HG03354 (cell line): ENCODE results near the gene ZHX3.

Experiments used
- ATAC-seq: cut with Tn5 transposase; IDR thresholded peaks from one replicate; pipeline ENCODE4 v1.9.1; 2021; ENCODE audit warnings: mild to moderate bottlenecking; ENCODE audit not compliant: unreplicated experiment, poor library complexity, severe bottlenecking

ZHX3 gene

GRCh38 chr20:41177636-41178035 is 139.9 kb downstream of the ZHX3 start:
- no peak for ATAC-seq

DNA sequence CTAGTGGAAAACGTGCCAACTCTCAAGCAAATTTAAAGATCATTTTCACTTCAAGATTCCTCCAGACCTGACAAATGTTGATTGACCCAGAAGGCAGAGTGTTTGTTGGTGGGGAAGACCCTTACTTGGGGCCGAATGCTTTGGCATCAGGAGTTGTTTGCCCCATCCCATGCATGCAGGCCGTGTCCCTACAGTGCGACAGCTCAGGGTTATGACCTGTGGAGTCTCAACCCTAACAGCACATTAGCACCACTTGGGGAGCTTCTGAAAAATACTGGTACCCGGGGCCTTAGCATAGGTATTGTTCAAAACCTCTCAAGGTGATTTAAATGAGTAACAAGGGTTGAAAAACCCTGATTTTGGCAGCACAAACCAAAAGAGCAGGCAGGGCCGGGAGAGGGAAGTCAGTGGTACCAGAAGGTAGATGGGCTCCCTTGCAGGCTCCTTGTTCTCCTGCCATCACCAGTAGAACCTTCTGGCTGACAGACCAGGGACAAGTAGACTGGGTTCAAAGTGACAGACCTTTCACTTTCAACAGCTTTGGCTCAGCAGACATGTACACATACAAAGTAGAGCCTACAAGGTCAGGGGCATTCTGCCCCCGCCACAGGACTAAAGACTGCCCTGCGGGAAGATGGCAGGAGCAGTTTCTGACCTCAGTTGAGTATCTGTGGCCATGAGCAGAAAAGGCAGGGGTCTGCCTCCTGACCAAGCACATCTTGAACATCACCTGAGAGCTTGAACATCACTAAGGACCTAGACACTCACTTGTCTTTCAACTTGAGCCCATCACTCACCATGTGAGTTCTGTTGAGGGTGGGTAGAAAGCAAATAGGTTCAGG is 140.6 kb downstream of the ZHX3 start:
- no peak for ATAC-seq

DNA sequence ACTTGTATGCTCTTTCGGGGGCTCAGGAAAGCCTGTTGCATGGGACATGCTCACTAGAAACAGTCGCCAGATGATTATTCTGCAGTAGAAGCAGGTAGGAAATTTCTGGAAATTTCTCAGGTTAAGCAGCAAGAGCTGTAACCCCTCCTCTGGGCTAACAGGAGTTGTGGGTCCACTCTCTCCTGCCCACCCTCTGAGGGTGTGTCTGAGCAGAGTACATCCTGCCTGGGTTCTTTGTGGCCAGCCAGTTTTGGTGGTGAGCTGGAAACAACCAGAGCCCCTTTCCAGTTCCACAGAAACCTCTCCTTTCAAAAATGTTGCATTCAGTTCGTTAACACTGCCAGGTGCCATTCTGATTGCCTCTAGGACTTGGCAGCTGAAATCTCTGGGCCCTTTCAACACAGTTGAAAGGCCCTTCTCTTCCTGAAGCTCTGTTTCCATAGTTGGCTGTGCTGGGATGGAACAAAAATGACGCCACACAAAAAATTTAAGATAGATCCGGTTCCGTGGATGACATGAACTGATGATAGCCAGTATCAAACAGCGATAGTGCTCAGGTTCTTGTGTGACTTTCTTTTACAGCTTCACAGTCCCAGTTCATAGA is 141.7 kb downstream of the ZHX3 start:
- ATAC-seq: no peak

DNA sequence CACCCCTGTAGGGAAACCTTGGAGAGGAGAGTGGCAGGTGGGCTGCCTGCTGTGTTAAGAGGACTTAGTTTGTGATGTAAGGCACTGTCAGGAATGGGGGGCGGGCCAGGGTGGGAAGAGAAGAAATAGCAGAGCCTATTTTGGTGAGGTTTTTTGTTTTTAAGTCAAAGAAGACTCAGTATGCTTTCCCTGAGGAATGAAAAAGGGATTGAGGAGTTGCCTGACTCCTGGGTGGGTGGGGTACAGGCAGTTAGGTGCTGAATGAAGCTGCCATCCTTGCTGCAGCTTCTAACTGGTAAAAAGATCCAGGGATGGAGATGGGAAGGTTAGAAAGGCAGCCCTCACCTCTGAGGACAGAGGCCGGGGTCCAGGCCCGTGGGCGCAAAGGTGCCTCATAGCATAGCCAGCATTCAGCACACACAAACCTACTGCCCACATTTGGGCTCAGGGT is 142.3 kb downstream of the ZHX3 start:
- ATAC-seq: no peak

DNA sequence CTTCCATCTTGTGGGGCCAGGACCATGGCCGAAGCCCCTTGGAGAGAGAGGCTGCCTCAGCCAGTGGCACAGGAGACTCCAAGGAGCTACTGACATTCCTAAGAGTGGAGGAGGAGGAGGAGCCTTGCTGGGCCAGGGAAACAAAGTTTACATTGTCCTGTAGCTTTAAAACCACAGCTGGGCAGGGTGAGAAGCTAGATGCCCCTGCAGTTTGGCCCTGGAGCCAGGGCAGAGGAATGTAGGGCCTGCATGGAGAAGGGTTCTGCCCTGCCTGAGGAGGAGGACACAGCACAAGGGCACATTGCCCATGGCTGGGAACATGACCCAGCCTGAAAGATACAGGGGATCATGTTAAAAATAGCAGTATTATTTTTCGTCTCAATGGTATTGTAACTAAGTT is 142.7 kb downstream of the ZHX3 start:
- no peak for ATAC-seq

GRCh38 chr20:41174373-41174772 is 143.2 kb downstream of the ZHX3 start:
- ATAC-seq: no peak

DNA sequence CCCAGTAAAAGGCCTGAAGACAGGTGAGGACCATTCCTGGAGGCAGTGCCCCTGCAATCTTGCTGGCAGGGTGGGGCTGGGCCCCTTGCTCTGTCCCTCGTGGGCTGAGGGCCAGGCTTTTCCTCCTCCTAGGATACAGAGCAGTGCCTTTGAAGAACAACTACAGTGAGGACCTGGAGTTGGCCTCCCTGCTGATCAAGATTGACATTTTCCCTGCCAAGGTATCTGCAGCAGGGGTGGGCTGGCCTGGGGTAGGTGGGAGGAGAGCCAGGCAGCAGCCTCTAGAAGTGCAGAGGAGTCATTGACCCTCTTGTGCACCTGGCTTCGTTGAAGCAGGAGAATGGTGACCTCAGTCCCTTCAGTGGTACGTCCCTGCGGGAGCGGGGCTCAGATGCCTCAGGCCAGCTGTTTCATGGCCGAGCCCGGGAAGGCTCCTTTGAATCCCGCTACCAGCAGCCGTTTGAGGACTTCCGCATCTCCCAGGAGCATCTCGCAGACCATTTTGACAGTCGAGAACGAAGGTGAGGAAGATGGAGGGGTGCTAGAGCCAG is 143.7 kb downstream of the ZHX3 start:
- no peak for ATAC-seq

DNA sequence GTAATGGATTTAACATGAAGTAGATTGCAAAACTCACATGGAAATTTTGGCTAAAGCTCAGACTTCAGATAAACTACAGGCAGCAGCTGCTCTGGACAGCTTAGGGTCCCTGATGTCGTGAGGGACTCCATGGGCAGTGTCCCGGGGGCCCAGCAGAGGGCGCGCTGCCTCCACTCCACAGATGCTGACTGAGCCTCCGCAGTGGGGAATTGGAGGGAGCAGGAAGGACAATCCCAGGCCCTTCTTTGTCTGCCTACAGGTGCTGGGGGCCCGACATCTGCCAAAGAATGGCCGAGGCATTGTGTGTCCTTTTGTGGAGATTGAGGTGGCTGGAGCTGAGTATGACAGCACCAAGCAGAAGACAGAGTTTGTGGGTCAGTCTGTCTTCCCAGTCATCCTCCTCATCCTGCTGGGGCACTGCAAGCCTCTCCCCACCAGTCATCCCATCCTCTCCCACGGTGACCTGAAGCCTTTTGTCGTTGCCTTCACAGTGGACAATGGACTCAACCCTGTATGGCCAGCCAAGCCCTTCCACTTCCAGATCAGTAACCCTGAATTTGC is 144.3 kb downstream of the ZHX3 start:
- ATAC-seq: peak; percentile 66

GRCh38 chr20:41172296-41173140 is 145.0 kb downstream of the ZHX3 start:
- ATAC-seq: peak; percentile 8

GRCh38 chr20:41171736-41172295 is 145.7 kb downstream of the ZHX3 start:
- no peak for ATAC-seq

- ATAC-seq: no peak
Measured at GRCh38 chr20:41170386-41171105, 147.0 kb downstream of the ZHX3 start.

DNA sequence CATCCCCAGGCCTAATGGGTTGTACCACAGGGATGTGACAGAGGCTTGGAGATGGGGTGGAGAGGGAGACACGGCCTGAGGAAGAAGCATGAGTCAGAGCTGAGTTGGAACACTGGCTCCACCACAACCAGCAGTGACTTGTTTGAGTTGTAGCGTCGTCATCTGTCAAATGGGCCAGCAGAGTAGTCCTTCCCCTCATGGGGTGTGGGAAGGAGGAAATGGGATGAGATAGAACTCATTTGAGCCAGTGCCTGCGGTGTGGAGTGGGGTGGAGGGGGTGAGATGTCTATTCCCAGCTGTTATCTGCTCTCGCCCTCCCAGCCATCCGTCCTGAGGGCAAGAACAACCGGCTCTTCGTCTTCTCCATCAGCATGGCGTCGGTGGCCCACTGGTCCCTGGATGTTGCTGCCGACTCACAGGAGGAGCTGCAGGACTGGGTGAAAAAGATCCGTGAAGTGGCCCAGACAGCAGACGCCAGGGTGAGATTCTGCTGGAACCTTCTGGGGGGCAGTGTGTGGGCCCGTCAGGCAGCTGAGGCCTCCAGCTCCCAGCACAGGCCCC is 147.7 kb downstream of the ZHX3 start:
- ATAC-seq: no peak

DNA sequence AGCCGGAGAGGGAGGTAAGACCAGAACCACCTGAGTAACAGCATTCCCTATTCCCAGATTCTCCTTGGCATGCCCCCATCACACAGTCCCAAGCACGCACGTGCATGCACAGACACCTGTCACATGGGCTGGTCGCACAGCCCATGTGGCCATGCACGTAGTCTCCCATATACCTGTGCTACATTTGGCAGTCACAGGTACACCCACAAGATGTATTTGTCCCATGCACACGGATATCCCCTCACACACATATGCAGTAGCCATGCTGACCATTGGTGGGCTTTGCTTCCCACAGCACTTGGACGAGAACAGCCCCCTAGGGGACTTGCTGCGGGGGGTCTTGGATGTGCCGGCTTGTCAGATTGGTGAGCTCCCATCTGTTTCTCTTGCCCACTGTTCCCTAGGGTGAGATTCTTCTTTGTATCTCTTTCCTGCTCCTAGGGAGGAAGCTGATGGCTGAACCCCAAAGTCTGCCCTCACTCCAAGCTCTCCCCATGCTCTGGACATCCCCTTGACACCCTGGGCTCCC is 148.3 kb downstream of the ZHX3 start:
- no peak for ATAC-seq

GRCh38 chr20:41168281-41169161 is 149.0 kb downstream of the ZHX3 start:
- no peak for ATAC-seq

DNA sequence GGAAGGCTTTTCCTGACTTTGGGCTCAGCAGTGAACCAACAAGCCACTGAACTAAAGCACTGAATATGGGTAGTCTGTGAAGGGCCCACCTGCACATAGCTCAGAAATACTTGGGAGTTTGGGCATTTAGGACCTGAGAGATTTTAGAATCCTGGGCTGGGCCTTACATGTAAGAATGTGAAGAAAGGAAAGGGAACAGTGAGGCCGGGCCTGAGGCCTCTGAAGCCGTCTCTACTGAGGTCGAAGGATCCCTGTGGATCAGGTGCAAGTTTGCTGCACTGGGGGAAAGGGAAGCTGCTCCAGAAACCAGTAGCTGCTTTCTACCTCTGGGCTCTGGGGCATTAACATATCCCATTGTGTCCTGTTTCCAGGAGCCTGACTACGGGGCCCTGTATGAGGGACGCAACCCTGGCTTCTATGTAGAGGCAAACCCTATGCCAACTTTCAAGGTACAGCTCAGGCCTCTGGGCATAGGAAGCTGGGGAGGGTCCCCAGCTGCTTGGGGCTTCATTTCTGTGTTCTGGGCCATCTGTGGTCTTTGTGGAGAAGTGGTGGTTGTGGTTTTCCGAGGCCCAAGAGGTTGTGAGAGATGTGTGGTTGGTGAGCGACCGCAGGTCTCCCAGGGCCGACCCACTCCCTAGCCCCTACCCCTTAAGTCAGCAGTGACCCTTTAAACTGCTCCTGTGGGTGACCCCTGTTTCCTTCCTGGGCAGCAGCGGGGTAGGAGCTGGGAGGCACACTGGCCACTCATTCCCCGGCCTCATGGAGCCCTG is 149.9 kb downstream of the ZHX3 start:
- no peak for ATAC-seq

- ATAC-seq: no peak
Measured at GRCh38 chr20:41167118-41167470, 150.4 kb downstream of the ZHX3 start.
